ENCODE data around the gene DDX24. TPM values are rescaled to one million over a fixed set of nuclear protein-coding genes. Genes with fewer than 3 reads are reported as not detected.
A peak's percentile ranks its signal among the peaks of the same experiment; 100 is the strongest.

Gene DDX24
- total and polyA plus RNA-seq, 5 donors from 2014 or later: 221 to 518 (median 257) TPM

GRCh38 chr14:94001501-94002396 lies 79.3 kb downstream of the DDX24 start:
- Histone ChIP-seq H3K36me3 (ENCODE audit: control insufficient read depth, insufficient read depth, low read length) (no peaks in the 10 kb centered on the region), H3K27me3 (ENCODE audit: control insufficient read depth, insufficient read depth, low read length) (no peaks in the 10 kb centered on the region), H3K4me1 (ENCODE audit: control insufficient read depth, insufficient read depth, low read length, poor library complexity, severe bottlenecking) (peaks cover 8% of the 10 kb centered on the region), H3K4me3 (ENCODE audit: low read depth, low read length) (peak overlapping the region; percentile 44), H3K27ac (ENCODE audit: insufficient read depth, low read length, poor library complexity, severe bottlenecking) (no peak overlapping the region), H3K9me3 (ENCODE audit: control insufficient read depth in 2 of 2, low read length in 2 of 2) (no peaks in the 10 kb centered on the region)
- H3K27ac Mint-ChIP-seq: peak overlapping the region in 1 of 3 donors; percentile 65
- no peaks in the 10 kb centered on the region for H3K36me3 Mint-ChIP-seq
- DNase-seq (peak; percentile 38 to 72 (median 54)), ATAC-seq (ENCODE audit: low read depth in 2 of 2) (peak; percentile 64)
- peaks cover 12% of the 10 kb centered on the region for H3K27me3 Mint-ChIP-seq
- peak overlapping the region in 1 of 4 donors; percentile 57 for H3K4me3 Mint-ChIP-seq
- H3K4me1 Mint-ChIP-seq: peaks cover 0 to 12% (median 9%) of the 10 kb centered on the region in 4 donors
- no peaks in the 10 kb centered on the region for H3K9me3 Mint-ChIP-seq

GRCh38 chr14:94001016-94001415 lies 80.0 kb downstream of the DDX24 start:
- H3K4me3 ChIP-seq (ENCODE audit: low read depth, low read length): no peak overlapping the region
- Mint-ChIP-seq H3K9me3 (no peaks in the 10 kb centered on the region), H3K27ac (no peak overlapping the region), H3K4me1 (peaks cover 0 to 12% (median 9%) of the 10 kb centered on the region in 4 donors), H3K36me3 (no peaks in the 10 kb centered on the region), H3K4me3 (no peak overlapping the region), H3K27me3 (peaks cover 12% of the 10 kb centered on the region)
- no peaks in the 10 kb centered on the region for H3K9me3 ChIP-seq (ENCODE audit: control insufficient read depth in 2 of 2, low read length in 2 of 2)
- no peak for ATAC-seq (ENCODE audit: low read depth in 2 of 2)
- no peak for DNase-seq
- H3K4me1 ChIP-seq (ENCODE audit: control insufficient read depth, insufficient read depth, low read length, poor library complexity, severe bottlenecking): peaks cover 8% of the 10 kb centered on the region
- H3K36me3 ChIP-seq (ENCODE audit: control insufficient read depth, insufficient read depth, low read length): no peaks in the 10 kb centered on the region
- H3K27ac ChIP-seq (ENCODE audit: insufficient read depth, low read length, poor library complexity, severe bottlenecking): no peak overlapping the region
- H3K27me3 ChIP-seq (ENCODE audit: control insufficient read depth, insufficient read depth, low read length): no peaks in the 10 kb centered on the region

DNA sequence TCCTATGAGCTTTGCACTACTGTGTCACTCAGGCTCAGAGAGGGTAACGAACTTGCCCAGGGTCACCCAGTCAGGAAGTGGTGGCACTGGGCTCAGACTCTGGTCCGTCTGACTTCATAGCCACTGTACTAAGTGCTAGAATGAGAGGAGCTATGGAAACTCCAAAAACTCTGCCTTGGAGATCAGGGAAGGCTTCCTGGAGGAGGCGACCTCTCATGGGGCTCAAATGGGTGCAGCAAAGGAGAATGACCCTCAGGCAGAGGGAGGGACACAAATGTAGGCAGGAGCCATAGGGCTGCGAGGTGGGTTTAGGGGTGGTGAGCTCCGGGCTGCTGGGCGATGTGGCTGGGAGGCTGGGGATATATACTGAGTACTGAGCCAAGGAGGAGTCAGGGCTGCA lies 80.7 kb downstream of the DDX24 start:
- DNase-seq (no peak), ATAC-seq (ENCODE audit: low read depth in 2 of 2) (no peak)
- Histone ChIP-seq H3K27ac (ENCODE audit: insufficient read depth, low read length, poor library complexity, severe bottlenecking) (no peak overlapping the region), H3K27me3 (ENCODE audit: control insufficient read depth, insufficient read depth, low read length) (no peaks in the 10 kb centered on the region), H3K4me3 (ENCODE audit: low read depth, low read length) (no peak overlapping the region), H3K9me3 (ENCODE audit: control insufficient read depth in 2 of 2, low read length in 2 of 2) (no peaks in the 10 kb centered on the region), H3K4me1 (ENCODE audit: control insufficient read depth, insufficient read depth, low read length, poor library complexity, severe bottlenecking) (peaks cover 8% of the 10 kb centered on the region), H3K36me3 (ENCODE audit: control insufficient read depth, insufficient read depth, low read length) (no peaks in the 10 kb centered on the region)
- H3K36me3 Mint-ChIP-seq: no peaks in the 10 kb centered on the region
- H3K9me3 Mint-ChIP-seq: no peaks in the 10 kb centered on the region
- H3K4me3 Mint-ChIP-seq: no peak overlapping the region
- peaks cover 0 to 12% (median 7%) of the 10 kb centered on the region in 4 donors for H3K4me1 Mint-ChIP-seq
- H3K27ac Mint-ChIP-seq: no peak overlapping the region
- peaks cover 7% of the 10 kb centered on the region for H3K27me3 Mint-ChIP-seq

DNA sequence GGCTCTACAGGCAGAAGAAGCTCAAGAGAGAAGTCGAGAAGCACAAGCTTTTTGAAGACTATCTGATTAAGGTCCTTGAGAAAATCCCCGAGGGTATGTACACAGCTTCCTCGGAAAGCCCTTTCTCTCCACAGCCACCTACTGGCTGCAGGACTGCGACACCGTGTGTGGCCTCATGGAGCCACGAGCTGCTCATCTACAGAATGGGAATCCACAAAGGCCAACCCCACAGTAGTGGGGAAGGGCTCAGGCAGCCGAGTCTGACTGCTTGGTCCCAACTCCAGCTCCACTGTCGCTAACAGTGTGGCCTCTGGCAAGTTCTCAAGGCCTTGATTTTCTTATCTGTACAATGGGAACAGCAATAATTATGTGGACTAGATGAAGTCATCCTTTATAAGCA lies 81.4 kb downstream of the DDX24 start:
- no peak for DNase-seq
- H3K4me3 Mint-ChIP-seq: no peak overlapping the region
- Histone ChIP-seq H3K27ac (ENCODE audit: insufficient read depth, low read length, poor library complexity, severe bottlenecking) (no peak overlapping the region), H3K27me3 (ENCODE audit: control insufficient read depth, insufficient read depth, low read length) (no peaks in the 10 kb centered on the region), H3K4me1 (ENCODE audit: control insufficient read depth, insufficient read depth, low read length, poor library complexity, severe bottlenecking) (peaks cover 8% of the 10 kb centered on the region), H3K36me3 (ENCODE audit: control insufficient read depth, insufficient read depth, low read length) (no peaks in the 10 kb centered on the region), H3K9me3 (ENCODE audit: control insufficient read depth in 2 of 2, low read length in 2 of 2) (no peaks in the 10 kb centered on the region), H3K4me3 (ENCODE audit: low read depth, low read length) (no peak overlapping the region)
- peaks cover 0 to 12% (median 6%) of the 10 kb centered on the region in 4 donors for H3K4me1 Mint-ChIP-seq
- H3K9me3 Mint-ChIP-seq: no peaks in the 10 kb centered on the region
- no peak for ATAC-seq (ENCODE audit: low read depth in 2 of 2)
- peaks cover 6% of the 10 kb centered on the region for H3K27me3 Mint-ChIP-seq
- no peak overlapping the region for H3K27ac Mint-ChIP-seq
- no peaks in the 10 kb centered on the region for H3K36me3 Mint-ChIP-seq

- Mint-ChIP-seq H3K27me3 (peaks cover 6% of the 10 kb centered on the region), H3K4me3 (no peak overlapping the region), H3K4me1 (peaks cover 0 to 12% (median 7%) of the 10 kb centered on the region in 4 donors), H3K27ac (no peak overlapping the region), H3K36me3 (no peaks in the 10 kb centered on the region), H3K9me3 (no peaks in the 10 kb centered on the region)
- Histone ChIP-seq H3K27me3 (ENCODE audit: control insufficient read depth, insufficient read depth, low read length) (no peaks in the 10 kb centered on the region), H3K4me1 (ENCODE audit: control insufficient read depth, insufficient read depth, low read length, poor library complexity, severe bottlenecking) (peaks cover 8% of the 10 kb centered on the region), H3K4me3 (ENCODE audit: low read depth, low read length) (no peak overlapping the region), H3K27ac (ENCODE audit: insufficient read depth, low read length, poor library complexity, severe bottlenecking) (no peak overlapping the region), H3K9me3 (ENCODE audit: control insufficient read depth in 2 of 2, low read length in 2 of 2) (no peaks in the 10 kb centered on the region), H3K36me3 (ENCODE audit: control insufficient read depth, insufficient read depth, low read length) (no peaks in the 10 kb centered on the region)
- ATAC-seq (ENCODE audit: low read depth in 2 of 2): no peak
- DNase-seq: no peak
Observed at GRCh38 chr14:93998871-93999403, 82.1 kb downstream of the DDX24 start.

Other genes starting within 250 kb of the DDX24 start
- not detected for gene FAM181A, start 153.9 kb downstream of the DDX24 start, total RNA-seq
- gene FAM181A, start 153.9 kb downstream of the DDX24 start, polyA plus RNA-seq: not detected
- 0.96 TPM for gene ASB2, start 104.6 kb downstream of the DDX24 start, total RNA-seq
- 1 to 10 TPM; 2.6 to 5.7 (median 4.9) TPM for gene ASB2, start 104.6 kb downstream of the DDX24 start, polyA plus RNA-seq
- not detected for gene CCDC197, start 83.9 kb downstream of the DDX24 start, total RNA-seq
- not detected for gene CCDC197, start 83.9 kb downstream of the DDX24 start, polyA plus RNA-seq
- gene OTUB2, start 54.9 kb downstream of the DDX24 start, total RNA-seq: 0.25 TPM
- gene OTUB2, start 54.9 kb downstream of the DDX24 start, polyA plus RNA-seq: under 1 TPM in 3 of 4 donors, not detected in 1; 0.33 to 0.46 (median 0.41) TPM
- gene IFI27L1, start 108 bp upstream of the DDX24 start, total RNA-seq: 12.0 TPM
- gene IFI27L1, start 108 bp upstream of the DDX24 start, polyA plus RNA-seq: 10 to 100 TPM in 2 of 4 donors, 1 to 10 TPM in 2; 5.8 to 11.2 (median 9.9) TPM
- gene IFI27, start 29.5 kb upstream of the DDX24 start, total RNA-seq: 2.9 TPM
- 10 to 100 TPM in 1 of 4 donors, 1 to 10 TPM in 2, under 1 TPM in 1; 0.71 to 13.1 (median 1.9) TPM for gene IFI27, start 29.5 kb upstream of the DDX24 start, polyA plus RNA-seq
- gene IFI27L2, start 48.4 kb upstream of the DDX24 start, total RNA-seq: 27.5 TPM
- 10 to 100 TPM; 59.1 to 90.9 (median 75.9) TPM for gene IFI27L2, start 48.4 kb upstream of the DDX24 start, polyA plus RNA-seq
- gene PPP4R4, start 93.1 kb upstream of the DDX24 start, total RNA-seq: 0.15 TPM
- under 1 TPM in 2 of 4 donors, not detected in 2; 0.37 to 0.69 TPM for gene PPP4R4, start 93.1 kb upstream of the DDX24 start, polyA plus RNA-seq
- gene SERPINA10, start 212.1 kb upstream of the DDX24 start, total RNA-seq: not detected
- gene SERPINA10, start 212.1 kb upstream of the DDX24 start, polyA plus RNA-seq: not detected
- not detected for gene SERPINA6, start 242.1 kb upstream of the DDX24 start, total RNA-seq
- gene SERPINA6, start 242.1 kb upstream of the DDX24 start, polyA plus RNA-seq: not detected

Measured in CD4-positive, CD25-positive, alpha-beta regulatory T cell (primary cell).